ENCODE data around the gene ZBTB7C.

DNA sequence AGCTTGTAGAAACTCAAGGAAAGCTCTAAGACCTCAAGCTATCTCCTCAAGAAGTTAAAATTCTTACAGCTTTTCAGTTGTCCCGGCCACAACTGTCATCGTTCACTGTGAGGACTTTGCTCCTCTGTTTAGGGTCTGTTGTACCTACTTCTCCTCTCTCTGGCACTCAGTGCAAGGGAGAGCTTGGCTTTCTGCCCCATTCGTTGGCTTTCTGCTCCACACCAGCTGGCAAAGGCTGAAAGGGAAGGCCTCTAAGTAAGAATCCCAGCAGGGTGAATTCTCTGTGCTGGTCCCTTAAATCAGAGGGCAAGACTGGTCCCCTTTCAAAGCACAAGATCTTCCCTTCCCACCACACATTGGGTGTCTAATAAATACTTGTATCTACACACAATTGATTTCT lies 17.3 kb downstream of the ZBTB7C start:
- no peak for TF ChIP-seq CTCF (conservative IDR thresholded peaks at IDR 0.05; ENCODE audit: low read length)
- no peak for TF ChIP-seq EZH2phosphoT487 (IDR thresholded peaks at IDR 0.05; ENCODE audit: borderline replicate concordance, low read depth, low read length)

Data from OCI-LY7 (cell line).